PC-3 (cell line): ENCODE results near the gene SESTD1. TPM values are rescaled to one million over a fixed set of nuclear protein-coding genes. Genes with fewer than 3 reads are reported as not detected.

Experiments
- ATAC-seq: fragments of 200-7000 bp; cut with Tn5 transposase; 2 replicates; pipeline ENCODE4 v1.9.1; 2020; ENCODE audit warnings: mild to moderate bottlenecking, moderate library complexity
- BruUV-seq: library from RNA; stranded (reverse); fragments of 400-500 nt; replicated peaks from 2 replicates; lab custom pipeline; 2021; lab: Mats Ljungman, UMichigan
- CTCF ChIA-PET: fragments of 300-600 bp; sonication (Branson Sonifier 250); formaldehyde crosslinking; loops from one replicate; lab custom pipeline; 2022; ENCODE audit warnings: antibody characterized with exemption; lab: Charles Lee
- POLR2A ChIA-PET: fragments of 300-600 bp; sonication (Branson Sonifier 250); formaldehyde crosslinking; loops from one replicate; lab custom pipeline; 2022; ENCODE audit warnings: antibody characterized with exemption; ENCODE audit not compliant: unreplicated experiment; lab: Charles Lee
- DNase-seq: peaks from one replicate; pipeline ENCODE4 v3.0.0-alpha.2; 2015
- H2AFZ ChIP-seq: fragments of 300-600 bp; sonication (generic); 2 replicates; pipeline ENCODE4 v1.6.0; 2016; ENCODE audit warnings: antibody characterized with exemption, low read length
- H3F3A ChIP-seq: fragments of 300-600 bp; sonication (generic); one replicate; pipeline ENCODE4 v1.6.0; 2017; ENCODE audit warnings: antibody characterized with exemption, low read length, control low read depth, mild to moderate bottlenecking; ENCODE audit not compliant: unreplicated experiment
- H3K27ac ChIP-seq: fragments of 300-600 bp; sonication (generic); 2 replicates; pipeline ENCODE4 v1.5.1; 2016; ENCODE audit warnings: mild to moderate bottlenecking, low read length
- H3K27me3 ChIP-seq: fragments of 300-600 bp; sonication (generic); 2 replicates; pipeline ENCODE4 v1.6.1; 2016; ENCODE audit warnings: low read length, mixed read lengths
- H3K36me3 ChIP-seq: fragments of 300-600 bp; sonication (generic); 2 replicates; pipeline ENCODE4 v1.6.1; 2016; ENCODE audit warnings: low read depth, mixed run types, low read length, mixed read lengths
- H3K4me1 ChIP-seq: fragments of 300-600 bp; sonication (generic); 2 replicates; pipeline ENCODE4 v1.5.1; 2016; ENCODE audit warnings: low read length; ENCODE audit not compliant: insufficient read depth
- H3K4me2 ChIP-seq: fragments of 300-600 bp; sonication (generic); 2 replicates; pipeline ENCODE4 v1.6.0; 2016; ENCODE audit warnings: low read length
- H3K4me3 ChIP-seq: fragments of 300-600 bp; sonication (generic); 2 replicates; pipeline ENCODE4 v1.5.1; 2016; ENCODE audit warnings: mild to moderate bottlenecking, low read length, mixed read lengths
- H3K79me2 ChIP-seq: fragments of 300-600 bp; sonication (generic); 2 replicates; pipeline ENCODE4 v1.6.1; 2017; ENCODE audit warnings: low read length, mixed read lengths
- H3K9ac ChIP-seq: fragments of 300-600 bp; sonication (generic); 2 replicates; pipeline ENCODE4 v1.6.0; 2016; ENCODE audit warnings: mild to moderate bottlenecking, low read length
- H3K9me2 ChIP-seq: fragments of 300-600 bp; sonication (generic); replicated peaks from 2 replicates; pipeline ENCODE4 v1.6.1; 2016; ENCODE audit warnings: mixed run types, low read length, mixed read lengths
- H3K9me3 ChIP-seq: fragments of 300-600 bp; sonication (generic); 2 replicates; pipeline ENCODE4 v1.6.1; 2016; ENCODE audit warnings: low read length, mixed read lengths
- H4K20me1 ChIP-seq: fragments of 300-600 bp; sonication (generic); 2 replicates; pipeline ENCODE4 v1.6.1; 2016; ENCODE audit warnings: low read length, mixed read lengths
- EZH2 ChIP-seq: fragments of 300-600 bp; sonication (generic); IDR thresholded peaks from one replicate; pipeline ENCODE4 v1.6.1; 2017; ENCODE audit warnings: antibody characterized with exemption, mild to moderate bottlenecking, low read length; ENCODE audit not compliant: unreplicated experiment
- EZH2phosphoT487 ChIP-seq: fragments of 300-600 bp; sonication (generic); IDR thresholded peaks from 2 replicates; pipeline ENCODE4 v1.6.1; 2018; ENCODE audit warnings: mild to moderate bottlenecking, antibody characterized with exemption, low read length, borderline replicate concordance
- intact Hi-C: fragments of 100-400 bp; cut with micrococcal nuclease; formaldehyde crosslinking; loops from 2 replicates; pipeline ENCODE4 v1.9.0; 2023
- total RNA-seq: library from RNA; depleted of rRNA; stranded (reverse); fragments of >200 nt; gene quantifications from 2 replicates; pipeline ENCODE4 v1.2.3, GENCODE V29; 2014
- TF ChIP-seq, protein P1 (sequence below): fragments of 300-600 bp; sonication (generic); conservative IDR thresholded peaks from 2 replicates; pipeline ENCODE4 v1.5.1; 2017; ENCODE audit warnings: antibody characterized with exemption, low read depth, mild to moderate bottlenecking, low read length

Gene SESTD1
- total RNA-seq, 1 experiment from 2014 or later: 12.2 TPM

DNA sequence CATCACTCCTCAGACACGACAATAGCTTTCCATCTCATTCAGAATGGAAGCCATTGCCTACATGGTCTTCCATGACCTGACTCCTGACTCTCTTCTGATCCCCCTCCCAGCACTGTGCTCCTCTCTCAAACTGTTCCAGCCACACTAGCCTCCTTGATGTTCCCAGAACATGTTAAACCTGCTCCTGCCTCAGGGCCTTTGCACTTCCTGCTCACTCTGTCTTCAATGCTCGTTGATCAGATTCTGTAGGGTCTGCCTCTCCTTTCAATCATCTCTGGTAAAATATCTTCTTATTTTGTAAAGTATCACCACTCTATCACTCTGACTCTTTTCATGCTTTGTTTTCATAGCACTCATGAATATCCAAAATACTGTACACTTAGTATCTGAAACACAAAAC, 84.9 kb downstream of the SESTD1 start:
- ATAC-seq: no peak
- Histone ChIP-seq H3K27ac (no peak overlapping the region), H3K9me3 (no peaks in the 10 kb centered on the region), H3K9me2 (no peaks in the 10 kb centered on the region), H3K4me1 (no peaks in the 10 kb centered on the region), H4K20me1 (no peaks in the 10 kb centered on the region), H3K9ac (no peak overlapping the region), H3F3A (no peaks in the 10 kb centered on the region), H2AFZ (no peak overlapping the region), H3K4me3 (no peak overlapping the region), H3K4me2 (no peak overlapping the region), H3K79me2 (no peaks in the 10 kb centered on the region), H3K36me3 (no peaks in the 10 kb centered on the region; the same call in 1 of the 2 replicates), H3K27me3 (no peaks in the 10 kb centered on the region)
- POLR2A ChIA-PET: no interaction called here
- CTCF ChIA-PET: no interaction called here
- intact Hi-C loops: no loop called here
- TF ChIP-seq EZH2 (no peak), EZH2phosphoT487 (no peak)
- TF ChIP-seq, protein P1, sequence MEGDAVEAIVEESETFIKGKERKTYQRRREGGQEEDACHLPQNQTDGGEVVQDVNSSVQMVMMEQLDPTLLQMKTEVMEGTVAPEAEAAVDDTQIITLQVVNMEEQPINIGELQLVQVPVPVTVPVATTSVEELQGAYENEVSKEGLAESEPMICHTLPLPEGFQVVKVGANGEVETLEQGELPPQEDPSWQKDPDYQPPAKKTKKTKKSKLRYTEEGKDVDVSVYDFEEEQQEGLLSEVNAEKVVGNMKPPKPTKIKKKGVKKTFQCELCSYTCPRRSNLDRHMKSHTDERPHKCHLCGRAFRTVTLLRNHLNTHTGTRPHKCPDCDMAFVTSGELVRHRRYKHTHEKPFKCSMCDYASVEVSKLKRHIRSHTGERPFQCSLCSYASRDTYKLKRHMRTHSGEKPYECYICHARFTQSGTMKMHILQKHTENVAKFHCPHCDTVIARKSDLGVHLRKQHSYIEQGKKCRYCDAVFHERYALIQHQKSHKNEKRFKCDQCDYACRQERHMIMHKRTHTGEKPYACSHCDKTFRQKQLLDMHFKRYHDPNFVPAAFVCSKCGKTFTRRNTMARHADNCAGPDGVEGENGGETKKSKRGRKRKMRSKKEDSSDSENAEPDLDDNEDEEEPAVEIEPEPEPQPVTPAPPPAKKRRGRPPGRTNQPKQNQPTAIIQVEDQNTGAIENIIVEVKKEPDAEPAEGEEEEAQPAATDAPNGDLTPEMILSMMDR: no peak
- DNase-seq: no peak
- BruUV-seq: no TSS peak

DNA sequence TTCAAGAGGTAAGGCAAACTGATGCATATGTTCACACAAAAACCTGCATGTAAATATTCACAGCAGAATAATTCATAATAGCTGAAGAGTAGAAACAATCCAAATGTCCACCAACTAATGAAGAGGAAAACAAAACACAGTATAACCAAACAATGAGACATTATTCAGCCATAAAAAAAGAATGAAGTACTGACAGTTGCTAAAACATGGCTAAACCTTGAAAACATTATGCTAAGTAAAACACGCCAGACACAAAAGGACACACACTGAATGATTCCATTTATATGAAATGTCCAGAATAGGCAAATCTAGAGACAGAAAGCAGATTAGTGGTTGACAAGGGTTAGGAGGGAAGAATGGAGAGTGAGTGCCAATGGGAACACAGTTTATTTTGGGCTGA, 86.9 kb downstream of the SESTD1 start:
- no peak overlapping the region for H2AFZ ChIP-seq
- ATAC-seq (no peak), DNase-seq (no peak)
- H3K4me1 ChIP-seq: no peaks in the 10 kb centered on the region
- H3K9me2 ChIP-seq: no peaks in the 10 kb centered on the region
- ChIA-PET POLR2A (no interaction called here), CTCF (no interaction called here)
- no peaks in the 10 kb centered on the region for H3K79me2 ChIP-seq
- no peaks in the 10 kb centered on the region for H3F3A ChIP-seq
- H3K4me2 ChIP-seq: no peak overlapping the region
- no peaks in the 10 kb centered on the region; the same call in 1 of the 2 replicates for H3K36me3 ChIP-seq
- H3K27ac ChIP-seq: no peak overlapping the region
- H3K9ac ChIP-seq: no peak overlapping the region
- intact Hi-C loops: no loop called here
- no peaks in the 10 kb centered on the region for H3K27me3 ChIP-seq
- H3K4me3 ChIP-seq: no peak overlapping the region
- no TSS peak for BruUV-seq
- TF ChIP-seq EZH2: no peak
- no peak for TF ChIP-seq EZH2phosphoT487
- TF ChIP-seq, protein P1: no peak
- no peaks in the 10 kb centered on the region for H3K9me3 ChIP-seq
- no peaks in the 10 kb centered on the region for H4K20me1 ChIP-seq

DNA sequence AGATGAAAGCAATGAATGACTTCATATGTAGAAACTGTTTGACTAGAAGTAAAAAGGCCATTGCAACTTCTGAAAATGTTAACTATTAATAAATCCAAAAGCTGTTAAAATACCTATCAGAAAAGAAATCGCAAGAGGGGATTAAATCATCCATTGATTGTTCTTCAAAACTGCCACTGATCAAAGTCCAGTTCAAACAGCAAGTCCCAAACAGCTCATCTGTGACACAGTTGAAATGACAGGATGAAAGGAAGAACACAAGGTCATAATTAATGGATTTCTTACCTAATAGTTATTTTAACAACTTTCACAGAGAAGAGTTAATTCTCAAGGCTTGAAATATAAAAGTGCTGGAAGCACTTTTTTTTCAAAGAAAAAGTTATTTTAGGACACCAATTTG, 90.4 kb downstream of the SESTD1 start:
- H3K9me2 ChIP-seq: no peaks in the 10 kb centered on the region
- DNase-seq (no peak), ATAC-seq (no peak)
- intact Hi-C loops: no loop called here
- H3K4me3 ChIP-seq: no peak overlapping the region
- H3K36me3 ChIP-seq: no peaks in the 10 kb centered on the region; the same call in 1 of the 2 replicates
- H3K4me2 ChIP-seq: no peak overlapping the region
- ChIA-PET CTCF (no interaction called here), POLR2A (no interaction called here)
- no peaks in the 10 kb centered on the region for H3K9me3 ChIP-seq
- no peaks in the 10 kb centered on the region for H3K79me2 ChIP-seq
- H3K27ac ChIP-seq: no peak overlapping the region
- H3K9ac ChIP-seq: no peak overlapping the region
- H2AFZ ChIP-seq: no peak overlapping the region
- H3F3A ChIP-seq: no peaks in the 10 kb centered on the region
- no peaks in the 10 kb centered on the region for H3K27me3 ChIP-seq
- no peak for TF ChIP-seq EZH2
- TF ChIP-seq, protein P1: no peak
- TF ChIP-seq EZH2phosphoT487: no peak
- H4K20me1 ChIP-seq: no peaks in the 10 kb centered on the region
- BruUV-seq: no TSS peak
- H3K4me1 ChIP-seq: no peaks in the 10 kb centered on the region
